GM23338 (cell line): ENCODE results near the gene ESR1. TPM values are rescaled to one million over a fixed set of nuclear protein-coding genes. Genes with fewer than 3 reads are reported as not detected.

Experiments
- ATAC-seq: fragments of 200-7000 bp; cut with Tn5 transposase; 3 replicates; pipeline ENCODE4 v1.9.1; 2020
- DNase-seq: peaks from one replicate; pipeline ENCODE4 v3.0.0-alpha.2; 2015; ENCODE audit warnings: low spot score
- H2AFZ ChIP-seq: fragments of 200-600 bp; sonication (generic); 2 replicates; pipeline ENCODE4 v1.8.0; 2016; ENCODE audit warnings: antibody characterized with exemption, mild to moderate bottlenecking, moderate library complexity
- H3F3A ChIP-seq: fragments of 200-600 bp; sonication (generic); replicated peaks from 2 replicates; pipeline ENCODE4 v1.8.0; 2017; ENCODE audit warnings: antibody characterized with exemption, mixed run types, low read depth
- H3K27ac ChIP-seq: fragments of 200-600 bp; sonication (generic); 2 replicates; pipeline ENCODE4 v1.6.1; 2016; ENCODE audit warnings: low read depth
- H3K27me3 ChIP-seq: fragments of 200-600 bp; sonication (generic); 2 replicates; pipeline ENCODE4 v1.8.0; 2016; ENCODE audit warnings: mild to moderate bottlenecking, mixed run types, moderate library complexity; ENCODE audit not compliant: insufficient read depth
- H3K36me3 ChIP-seq: fragments of 200-600 bp; sonication (generic); 2 replicates; pipeline ENCODE4 v1.8.0; 2016; ENCODE audit warnings: mild to moderate bottlenecking; ENCODE audit not compliant: insufficient read depth
- H3K4me1 ChIP-seq: fragments of 200-600 bp; sonication (generic); 2 replicates; pipeline ENCODE4 v1.8.0; 2016; ENCODE audit warnings: mild to moderate bottlenecking, moderate library complexity; ENCODE audit not compliant: insufficient read depth
- H3K4me2 ChIP-seq: fragments of 200-600 bp; sonication (generic); 2 replicates; pipeline ENCODE4 v1.7.1; 2017; ENCODE audit warnings: mixed run types
- H3K4me3 ChIP-seq: fragments of 200-600 bp; sonication (generic); 2 replicates; pipeline ENCODE4 v1.6.1; 2016; ENCODE audit warnings: mixed run types
- H3K79me2 ChIP-seq: fragments of 200-600 bp; sonication (generic); replicated peaks from 2 replicates; pipeline ENCODE4 v1.8.0; 2017; ENCODE audit warnings: mild to moderate bottlenecking; ENCODE audit not compliant: insufficient read depth
- H3K9me2 ChIP-seq: fragments of 200-600 bp; sonication (generic); 2 replicates; pipeline ENCODE4 v1.8.0; 2017; ENCODE audit not compliant: insufficient read depth
- H4K20me1 ChIP-seq: fragments of 200-600 bp; sonication (generic); replicated peaks from 2 replicates; pipeline ENCODE4 v1.8.0; 2017; ENCODE audit warnings: mild to moderate bottlenecking; ENCODE audit not compliant: insufficient read depth
- H3K27ac Mint-ChIP-seq: 2 replicates; pipeline ENCODE4 v1.8.0; 2020; ENCODE audit warnings: inconsistent platforms, mild to moderate bottlenecking, moderate library complexity, mixed read lengths
- H3K27me3 Mint-ChIP-seq: 3 replicates; pipeline ENCODE4 v1.8.0; 2022; ENCODE audit warnings: low read depth, mild to moderate bottlenecking, moderate library complexity, mixed read lengths, inconsistent platforms; ENCODE audit not compliant: insufficient read depth, poor library complexity
- H3K36me3 Mint-ChIP-seq: 3 replicates; pipeline ENCODE4 v1.8.0; 2021; ENCODE audit warnings: low read depth, mild to moderate bottlenecking, inconsistent platforms, moderate library complexity, mixed read lengths
- H3K4me1 Mint-ChIP-seq: 3 replicates; pipeline ENCODE4 v1.8.0; 2020; ENCODE audit warnings: mild to moderate bottlenecking, inconsistent platforms, mixed read lengths
- H3K4me3 Mint-ChIP-seq: 3 replicates; pipeline ENCODE4 v1.8.0; 2021; ENCODE audit warnings: moderate library complexity, mild to moderate bottlenecking, inconsistent platforms, mixed read lengths
- H3K9me3 Mint-ChIP-seq: 3 replicates; pipeline ENCODE4 v1.8.0; 2020; ENCODE audit warnings: moderate library complexity, mild to moderate bottlenecking, inconsistent platforms, mixed read lengths
- CREB1 ChIP-seq: fragments of 250-450 bp; sonication (Bioruptor Pico); IDR thresholded peaks from 2 replicates; pipeline ENCODE4 v1.5.0; 2020; ENCODE audit warnings: low read depth, mild to moderate bottlenecking, moderate library complexity
- EZH2 ChIP-seq: fragments of 200-600 bp; sonication (generic); IDR thresholded peaks from one replicate; pipeline ENCODE4 v1.8.0; 2017; ENCODE audit warnings: antibody characterized with exemption, mild to moderate bottlenecking, low read depth; ENCODE audit not compliant: unreplicated experiment
- EZH2phosphoT487 ChIP-seq: fragments of 200-600 bp; sonication (generic); IDR thresholded peaks from one replicate; pipeline ENCODE4 v1.8.1; 2018; ENCODE audit warnings: antibody characterized with exemption; ENCODE audit not compliant: unreplicated experiment
- JUNB ChIP-seq: IDR thresholded peaks from one replicate; pipeline ENCODE4 v1.6.1; 2016; ENCODE audit warnings: antibody characterized with exemption; ENCODE audit not compliant: unreplicated experiment
- NANOG ChIP-seq: IDR thresholded peaks from 2 replicates; pipeline ENCODE4 v1.6.1; 2016; ENCODE audit warnings: antibody characterized with exemption, borderline replicate concordance
- POLR2AphosphoS5 ChIP-seq: IDR thresholded peaks from 2 replicates; pipeline ENCODE4 v1.6.1; 2016; ENCODE audit warnings: antibody characterized with exemption, low read depth
- STAT1 ChIP-seq: IDR thresholded peaks from one replicate; pipeline ENCODE4 v1.6.1; 2016; ENCODE audit warnings: antibody characterized with exemption; ENCODE audit not compliant: unreplicated experiment
- ZNF114 ChIP-seq: fragments of 250-450 bp; sonication (Bioruptor Pico); IDR thresholded peaks from 2 replicates; pipeline ENCODE4 v1.5.0; 2020; ENCODE audit warnings: mild to moderate bottlenecking, moderate library complexity
- ZNF331 ChIP-seq: fragments of 250-450 bp; sonication (Bioruptor Pico); IDR thresholded peaks from 2 replicates; pipeline ENCODE4 v1.5.0; 2020; ENCODE audit warnings: low read depth, mild to moderate bottlenecking, moderate library complexity
- polyA plus RNA-seq: library from polyadenylated mRNA; unstranded; fragments of >200 nt; fragmentation: Nextera tagmentation; extraction: Ambion mirVana; gene quantifications from 2 replicates; pipeline ENCODE4 v1.2.1, GENCODE V29; 2016
- total RNA-seq: library from RNA; depleted of rRNA; stranded (reverse); fragments of >200 nt; shearing (Covaris generic); gene quantifications from 2 replicates; pipeline ENCODE4 v1.2.3, GENCODE V29; 2014
- TF ChIP-seq, protein P1 (sequence below): fragments of 250-450 bp; sonication (Bioruptor Pico); IDR thresholded peaks from 2 replicates; pipeline ENCODE4 v1.5.0; 2020; ENCODE audit warnings: mild to moderate bottlenecking, moderate library complexity
- TF ChIP-seq, protein P2 (sequence below), 2 experiments: fragments of 200-600 bp in 1 of 2; sonication (generic) in 1 of 2; conservative IDR thresholded peaks; 2 replicates each; pipeline versions ENCODE4 v1.5.1 to v1.6.1; 2016 to 2017; ENCODE audit warnings: antibody characterized with exemption in 2 of 2, low read depth in 2 of 2, mild to moderate bottlenecking in 2 of 2, moderate library complexity in 1 of 2
- TF ChIP-seq, protein P3 (sequence below): IDR thresholded peaks from 2 replicates; pipeline ENCODE4 v1.6.1; 2016; ENCODE audit warnings: antibody characterized with exemption
- TF ChIP-seq, protein P4 (sequence below): IDR thresholded peaks from one replicate; pipeline ENCODE4 v1.6.1; 2018; ENCODE audit warnings: antibody characterized with exemption; ENCODE audit not compliant: unreplicated experiment

ESR1 gene
- total and polyA plus RNA-seq, 2 experiments from 2014 or later, result 0.94 TPM; not detected in 1

DNA sequence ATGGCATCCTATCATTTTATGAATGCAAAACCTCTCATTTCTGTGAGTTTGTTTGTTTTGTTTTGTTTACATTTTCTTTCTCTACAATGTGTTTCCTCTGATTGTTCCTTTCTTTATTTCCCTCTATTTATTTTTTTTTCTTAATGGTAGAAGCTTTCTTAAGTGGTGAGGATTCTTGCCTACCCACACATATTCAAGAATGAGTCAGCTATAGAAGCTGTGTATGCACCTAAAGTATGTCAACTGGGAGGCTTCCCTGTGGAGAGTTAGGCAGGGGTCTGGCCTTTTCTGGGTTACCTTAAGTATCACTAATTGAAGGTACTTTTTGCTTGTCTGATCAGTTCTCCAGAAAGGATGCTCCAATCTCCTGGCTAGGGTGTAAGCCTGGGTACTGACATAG is 354.0 kb downstream of the ESR1 start:
- TF ChIP-seq ZNF331 (CRISPR knock-in tag) (no peak), STAT1 (no peak), EZH2 (no peak), POLR2AphosphoS5 (no peak), ZNF114 (CRISPR knock-in tag) (no peak), JUNB (no peak), CREB1 (CRISPR knock-in tag) (no peak), NANOG (no peak), EZH2phosphoT487 (no peak)
- TF ChIP-seq, protein P1, sequence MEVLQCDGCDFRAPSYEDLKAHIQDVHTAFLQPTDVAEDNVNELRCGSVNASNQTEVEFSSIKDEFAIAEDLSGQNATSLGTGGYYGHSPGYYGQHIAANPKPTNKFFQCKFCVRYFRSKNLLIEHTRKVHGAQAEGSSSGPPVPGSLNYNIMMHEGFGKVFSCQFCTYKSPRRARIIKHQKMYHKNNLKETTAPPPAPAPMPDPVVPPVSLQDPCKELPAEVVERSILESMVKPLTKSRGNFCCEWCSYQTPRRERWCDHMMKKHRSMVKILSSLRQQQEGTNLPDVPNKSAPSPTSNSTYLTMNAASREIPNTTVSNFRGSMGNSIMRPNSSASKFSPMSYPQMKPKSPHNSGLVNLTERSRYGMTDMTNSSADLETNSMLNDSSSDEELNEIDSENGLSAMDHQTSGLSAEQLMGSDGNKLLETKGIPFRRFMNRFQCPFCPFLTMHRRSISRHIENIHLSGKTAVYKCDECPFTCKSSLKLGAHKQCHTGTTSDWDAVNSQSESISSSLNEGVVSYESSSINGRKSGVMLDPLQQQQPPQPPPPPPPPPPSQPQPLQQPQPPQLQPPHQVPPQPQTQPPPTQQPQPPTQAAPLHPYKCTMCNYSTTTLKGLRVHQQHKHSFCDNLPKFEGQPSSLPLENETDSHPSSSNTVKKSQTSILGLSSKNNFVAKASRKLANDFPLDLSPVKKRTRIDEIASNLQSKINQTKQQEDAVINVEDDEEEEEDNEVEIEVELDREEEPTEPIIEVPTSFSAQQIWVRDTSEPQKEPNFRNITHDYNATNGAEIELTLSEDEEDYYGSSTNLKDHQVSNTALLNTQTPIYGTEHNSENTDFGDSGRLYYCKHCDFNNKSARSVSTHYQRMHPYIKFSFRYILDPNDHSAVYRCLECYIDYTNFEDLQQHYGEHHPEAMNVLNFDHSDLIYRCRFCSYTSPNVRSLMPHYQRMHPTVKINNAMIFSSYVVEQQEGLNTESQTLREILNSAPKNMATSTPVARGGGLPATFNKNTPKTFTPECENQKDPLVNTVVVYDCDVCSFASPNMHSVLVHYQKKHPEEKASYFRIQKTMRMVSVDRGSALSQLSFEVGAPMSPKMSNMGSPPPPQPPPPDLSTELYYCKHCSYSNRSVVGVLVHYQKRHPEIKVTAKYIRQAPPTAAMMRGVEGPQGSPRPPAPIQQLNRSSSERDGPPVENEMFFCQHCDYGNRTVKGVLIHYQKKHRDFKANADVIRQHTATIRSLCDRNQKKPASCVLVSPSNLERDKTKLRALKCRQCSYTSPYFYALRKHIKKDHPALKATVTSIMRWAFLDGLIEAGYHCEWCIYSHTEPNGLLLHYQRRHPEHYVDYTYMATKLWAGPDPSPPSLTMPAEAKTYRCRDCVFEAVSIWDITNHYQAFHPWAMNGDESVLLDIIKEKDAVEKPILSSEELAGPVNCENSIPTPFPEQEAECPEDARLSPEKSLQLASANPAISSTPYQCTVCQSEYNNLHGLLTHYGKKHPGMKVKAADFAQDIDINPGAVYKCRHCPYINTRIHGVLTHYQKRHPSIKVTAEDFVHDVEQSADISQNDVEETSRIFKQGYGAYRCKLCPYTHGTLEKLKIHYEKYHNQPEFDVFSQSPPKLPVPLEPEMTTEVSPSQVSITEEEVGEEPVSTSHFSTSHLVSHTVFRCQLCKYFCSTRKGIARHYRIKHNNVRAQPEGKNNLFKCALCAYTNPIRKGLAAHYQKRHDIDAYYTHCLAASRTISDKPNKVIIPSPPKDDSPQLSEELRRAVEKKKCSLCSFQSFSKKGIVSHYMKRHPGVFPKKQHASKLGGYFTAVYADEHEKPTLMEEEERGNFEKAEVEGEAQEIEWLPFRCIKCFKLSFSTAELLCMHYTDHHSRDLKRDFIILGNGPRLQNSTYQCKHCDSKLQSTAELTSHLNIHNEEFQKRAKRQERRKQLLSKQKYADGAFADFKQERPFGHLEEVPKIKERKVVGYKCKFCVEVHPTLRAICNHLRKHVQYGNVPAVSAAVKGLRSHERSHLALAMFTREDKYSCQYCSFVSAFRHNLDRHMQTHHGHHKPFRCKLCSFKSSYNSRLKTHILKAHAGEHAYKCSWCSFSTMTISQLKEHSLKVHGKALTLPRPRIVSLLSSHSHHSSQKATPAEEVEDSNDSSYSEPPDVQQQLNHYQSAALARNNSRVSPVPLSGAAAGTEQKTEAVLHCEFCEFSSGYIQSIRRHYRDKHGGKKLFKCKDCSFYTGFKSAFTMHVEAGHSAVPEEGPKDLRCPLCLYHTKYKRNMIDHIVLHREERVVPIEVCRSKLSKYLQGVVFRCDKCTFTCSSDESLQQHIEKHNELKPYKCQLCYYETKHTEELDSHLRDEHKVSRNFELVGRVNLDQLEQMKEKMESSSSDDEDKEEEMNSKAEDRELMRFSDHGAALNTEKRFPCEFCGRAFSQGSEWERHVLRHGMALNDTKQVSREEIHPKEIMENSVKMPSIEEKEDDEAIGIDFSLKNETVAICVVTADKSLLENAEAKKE, result no peak
- TF ChIP-seq, protein P2, sequence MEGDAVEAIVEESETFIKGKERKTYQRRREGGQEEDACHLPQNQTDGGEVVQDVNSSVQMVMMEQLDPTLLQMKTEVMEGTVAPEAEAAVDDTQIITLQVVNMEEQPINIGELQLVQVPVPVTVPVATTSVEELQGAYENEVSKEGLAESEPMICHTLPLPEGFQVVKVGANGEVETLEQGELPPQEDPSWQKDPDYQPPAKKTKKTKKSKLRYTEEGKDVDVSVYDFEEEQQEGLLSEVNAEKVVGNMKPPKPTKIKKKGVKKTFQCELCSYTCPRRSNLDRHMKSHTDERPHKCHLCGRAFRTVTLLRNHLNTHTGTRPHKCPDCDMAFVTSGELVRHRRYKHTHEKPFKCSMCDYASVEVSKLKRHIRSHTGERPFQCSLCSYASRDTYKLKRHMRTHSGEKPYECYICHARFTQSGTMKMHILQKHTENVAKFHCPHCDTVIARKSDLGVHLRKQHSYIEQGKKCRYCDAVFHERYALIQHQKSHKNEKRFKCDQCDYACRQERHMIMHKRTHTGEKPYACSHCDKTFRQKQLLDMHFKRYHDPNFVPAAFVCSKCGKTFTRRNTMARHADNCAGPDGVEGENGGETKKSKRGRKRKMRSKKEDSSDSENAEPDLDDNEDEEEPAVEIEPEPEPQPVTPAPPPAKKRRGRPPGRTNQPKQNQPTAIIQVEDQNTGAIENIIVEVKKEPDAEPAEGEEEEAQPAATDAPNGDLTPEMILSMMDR (conservative IDR thresholded peaks at IDR 0.05; ENCODE audit: low read depth in 2 of 2), result no peak
- TF ChIP-seq, protein P3, sequence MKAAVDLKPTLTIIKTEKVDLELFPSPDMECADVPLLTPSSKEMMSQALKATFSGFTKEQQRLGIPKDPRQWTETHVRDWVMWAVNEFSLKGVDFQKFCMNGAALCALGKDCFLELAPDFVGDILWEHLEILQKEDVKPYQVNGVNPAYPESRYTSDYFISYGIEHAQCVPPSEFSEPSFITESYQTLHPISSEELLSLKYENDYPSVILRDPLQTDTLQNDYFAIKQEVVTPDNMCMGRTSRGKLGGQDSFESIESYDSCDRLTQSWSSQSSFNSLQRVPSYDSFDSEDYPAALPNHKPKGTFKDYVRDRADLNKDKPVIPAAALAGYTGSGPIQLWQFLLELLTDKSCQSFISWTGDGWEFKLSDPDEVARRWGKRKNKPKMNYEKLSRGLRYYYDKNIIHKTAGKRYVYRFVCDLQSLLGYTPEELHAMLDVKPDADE, result no peak
- TF ChIP-seq, protein P4, sequence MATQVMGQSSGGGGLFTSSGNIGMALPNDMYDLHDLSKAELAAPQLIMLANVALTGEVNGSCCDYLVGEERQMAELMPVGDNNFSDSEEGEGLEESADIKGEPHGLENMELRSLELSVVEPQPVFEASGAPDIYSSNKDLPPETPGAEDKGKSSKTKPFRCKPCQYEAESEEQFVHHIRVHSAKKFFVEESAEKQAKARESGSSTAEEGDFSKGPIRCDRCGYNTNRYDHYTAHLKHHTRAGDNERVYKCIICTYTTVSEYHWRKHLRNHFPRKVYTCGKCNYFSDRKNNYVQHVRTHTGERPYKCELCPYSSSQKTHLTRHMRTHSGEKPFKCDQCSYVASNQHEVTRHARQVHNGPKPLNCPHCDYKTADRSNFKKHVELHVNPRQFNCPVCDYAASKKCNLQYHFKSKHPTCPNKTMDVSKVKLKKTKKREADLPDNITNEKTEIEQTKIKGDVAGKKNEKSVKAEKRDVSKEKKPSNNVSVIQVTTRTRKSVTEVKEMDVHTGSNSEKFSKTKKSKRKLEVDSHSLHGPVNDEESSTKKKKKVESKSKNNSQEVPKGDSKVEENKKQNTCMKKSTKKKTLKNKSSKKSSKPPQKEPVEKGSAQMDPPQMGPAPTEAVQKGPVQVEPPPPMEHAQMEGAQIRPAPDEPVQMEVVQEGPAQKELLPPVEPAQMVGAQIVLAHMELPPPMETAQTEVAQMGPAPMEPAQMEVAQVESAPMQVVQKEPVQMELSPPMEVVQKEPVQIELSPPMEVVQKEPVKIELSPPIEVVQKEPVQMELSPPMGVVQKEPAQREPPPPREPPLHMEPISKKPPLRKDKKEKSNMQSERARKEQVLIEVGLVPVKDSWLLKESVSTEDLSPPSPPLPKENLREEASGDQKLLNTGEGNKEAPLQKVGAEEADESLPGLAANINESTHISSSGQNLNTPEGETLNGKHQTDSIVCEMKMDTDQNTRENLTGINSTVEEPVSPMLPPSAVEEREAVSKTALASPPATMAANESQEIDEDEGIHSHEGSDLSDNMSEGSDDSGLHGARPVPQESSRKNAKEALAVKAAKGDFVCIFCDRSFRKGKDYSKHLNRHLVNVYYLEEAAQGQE, result no peak
- no peaks in the 10 kb centered on the region for H3K36me3 Mint-ChIP-seq
- ATAC-seq, result peak; percentile 34; the same call in 1 of the 3 replicates
- Histone ChIP-seq H3F3A (no peaks in the 10 kb centered on the region), H4K20me1 (no peaks in the 10 kb centered on the region), H3K27ac (no peak overlapping the region), H2AFZ (no peak overlapping the region), H3K4me3 (no peak overlapping the region), H3K4me1 (0 out of 2 replicates have a peak, but pooled peaks cover 3% of the 10 kb centered on the region), H3K79me2 (no peaks in the 10 kb centered on the region), H3K36me3 (no peaks in the 10 kb centered on the region), H3K9me2 (no peaks in the 10 kb centered on the region), H3K27me3 (no peaks in the 10 kb centered on the region), H3K4me2 (no peak overlapping the region)
- H3K4me3 Mint-ChIP-seq, result no peak overlapping the region
- H3K27me3 Mint-ChIP-seq, result no peaks in the 10 kb centered on the region
- DNase-seq, result no peak
- peaks cover 4% of the 10 kb centered on the region; the same call in 1 of the 3 replicates for H3K4me1 Mint-ChIP-seq
- H3K9me3 Mint-ChIP-seq, result no peaks in the 10 kb centered on the region
- no peak overlapping the region for H3K27ac Mint-ChIP-seq
